Tibial nerve (tissue), 4 donors: Measurements from ENCODE around the gene AMBRA1.

Experiments used
- EP300 ChIP-seq, 2 donors: sonication (generic); formaldehyde crosslinking; IDR thresholded peaks; one replicate each; pipeline ENCODE4 v1.6.1; 2017; ENCODE audit warnings: antibody characterized with exemption in 2 of 2, mild to moderate bottlenecking in 1 of 2
- POLR2A ChIP-seq, 2 donors: fragments of 450-650 bp; IDR thresholded peaks; one replicate each; pipeline ENCODE4 v1.6.1; 2017; ENCODE audit warnings: antibody characterized with exemption in 2 of 2, mild to moderate bottlenecking in 2 of 2, moderate library complexity in 2 of 2
- TF ChIP-seq, protein P1 (sequence below), 5 experiments: fragments of 200-600 bp in 3 of 5; fragments of 450-650 bp in 2 of 5; sonication (generic) in 3 of 5; IDR thresholded peaks; one replicate each; pipeline ENCODE4 v1.5.1; 2016 to 2019; ENCODE audit warnings: antibody characterized with exemption in 5 of 5, mild to moderate bottlenecking in 3 of 5, moderate library complexity in 2 of 5

DNA sequence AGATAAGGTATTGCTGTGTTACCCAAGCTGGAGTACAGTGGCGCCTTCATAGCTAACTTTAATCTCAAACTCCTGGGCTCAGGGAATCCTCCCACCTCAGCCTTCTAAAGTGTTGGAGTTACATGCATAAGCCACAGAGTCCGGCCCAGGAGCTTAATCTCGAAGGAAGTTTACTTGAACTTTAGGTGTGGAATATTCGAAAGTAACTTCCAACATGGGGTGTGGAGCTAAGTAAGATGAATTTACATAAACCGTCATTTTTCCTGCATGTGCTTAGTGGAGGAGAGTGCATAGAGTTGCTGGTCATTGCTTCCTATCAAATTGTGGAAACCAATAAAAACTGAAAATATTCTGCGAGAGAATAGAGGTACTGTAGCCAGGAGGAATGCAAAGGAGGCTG, 25.0 kb upstream of the AMBRA1 start:
- no peak for TF ChIP-seq POLR2A (IDR thresholded peaks at IDR 0.05)
- TF ChIP-seq EP300 (IDR thresholded peaks at IDR 0.05), result no peak
- TF ChIP-seq, protein P1, sequence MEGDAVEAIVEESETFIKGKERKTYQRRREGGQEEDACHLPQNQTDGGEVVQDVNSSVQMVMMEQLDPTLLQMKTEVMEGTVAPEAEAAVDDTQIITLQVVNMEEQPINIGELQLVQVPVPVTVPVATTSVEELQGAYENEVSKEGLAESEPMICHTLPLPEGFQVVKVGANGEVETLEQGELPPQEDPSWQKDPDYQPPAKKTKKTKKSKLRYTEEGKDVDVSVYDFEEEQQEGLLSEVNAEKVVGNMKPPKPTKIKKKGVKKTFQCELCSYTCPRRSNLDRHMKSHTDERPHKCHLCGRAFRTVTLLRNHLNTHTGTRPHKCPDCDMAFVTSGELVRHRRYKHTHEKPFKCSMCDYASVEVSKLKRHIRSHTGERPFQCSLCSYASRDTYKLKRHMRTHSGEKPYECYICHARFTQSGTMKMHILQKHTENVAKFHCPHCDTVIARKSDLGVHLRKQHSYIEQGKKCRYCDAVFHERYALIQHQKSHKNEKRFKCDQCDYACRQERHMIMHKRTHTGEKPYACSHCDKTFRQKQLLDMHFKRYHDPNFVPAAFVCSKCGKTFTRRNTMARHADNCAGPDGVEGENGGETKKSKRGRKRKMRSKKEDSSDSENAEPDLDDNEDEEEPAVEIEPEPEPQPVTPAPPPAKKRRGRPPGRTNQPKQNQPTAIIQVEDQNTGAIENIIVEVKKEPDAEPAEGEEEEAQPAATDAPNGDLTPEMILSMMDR (IDR thresholded peaks at IDR 0.05), result no peak
